Kasumi-1 (cell line): Measurements from ENCODE around the gene TAF4.
A peak's percentile ranks its signal among the peaks of the same experiment; 100 is the strongest.

Source experiments
- DNase-seq, 2 experiments: peaks; one replicate each; lab custom pipeline; 2025; lab: John Stamatoyannopoulos, UW

The TAF4 gene

GRCh38 chr20:62021793-62022385 is 43.8 kb downstream of the TAF4 start:
- no peak for DNase-seq

GRCh38 chr20:62020935-62021701 is 44.6 kb downstream of the TAF4 start:
- DNase-seq = no peak

GRCh38 chr20:62019881-62020492 is 45.7 kb downstream of the TAF4 start:
- DNase-seq = no peak

- DNase-seq = no peak
Measured at GRCh38 chr20:62019144-62019805, 46.4 kb downstream of the TAF4 start.

GRCh38 chr20:62018437-62019143 is 47.1 kb downstream of the TAF4 start:
- no peak for DNase-seq

GRCh38 chr20:62015540-62016288 is 50.0 kb downstream of the TAF4 start:
- no peak for DNase-seq

- no peak for DNase-seq
Measured at GRCh38 chr20:62014889-62015537, 50.7 kb downstream of the TAF4 start.

- no peak for DNase-seq
Measured at GRCh38 chr20:62014488-62014775, 51.2 kb downstream of the TAF4 start.

GRCh38 chr20:62012631-62013030 is 53.0 kb downstream of the TAF4 start:
- DNase-seq = no peak

GRCh38 chr20:62011938-62012534 is 53.6 kb downstream of the TAF4 start:
- DNase-seq = no peak

GRCh38 chr20:62011403-62011790 is 54.3 kb downstream of the TAF4 start:
- DNase-seq = no peak

GRCh38 chr20:62010551-62011402 is 54.9 kb downstream of the TAF4 start:
- DNase-seq = peak; percentile 67 to 73

- no peak for DNase-seq
Measured at GRCh38 chr20:62009869-62010445, 55.7 kb downstream of the TAF4 start.

- DNase-seq = no peak
Measured at GRCh38 chr20:62009322-62009721, 56.4 kb downstream of the TAF4 start.

GRCh38 chr20:62008643-62009183 is 57.0 kb downstream of the TAF4 start:
- no peak for DNase-seq

- no peak for DNase-seq
Measured at GRCh38 chr20:62007127-62007647, 58.5 kb downstream of the TAF4 start.

GRCh38 chr20:62006482-62006881 is 59.2 kb downstream of the TAF4 start:
- DNase-seq = no peak

GRCh38 chr20:62004614-62005013 is 61.1 kb downstream of the TAF4 start:
- no peak for DNase-seq
